HEK293 (cell line): ENCODE measurements around the gene FMO1.

Experiments used
- CTCF ChIP-seq: fragments of 450-650 bp; formaldehyde crosslinking; IDR thresholded peaks from 2 replicates; pipeline ENCODE4 v1.5.1; 2016; ENCODE audit warnings: missing biosample characterization, missing genetic modification characterization
- MZF1 ChIP-seq: fragments of 450-650 bp; formaldehyde crosslinking; IDR thresholded peaks from 2 replicates; pipeline ENCODE4 v1.5.1; 2017; ENCODE audit warnings: missing biosample characterization, missing genetic modification characterization, borderline replicate concordance
- ZBTB20 ChIP-seq: fragments of 450-650 bp; formaldehyde crosslinking; IDR thresholded peaks from 2 replicates; pipeline ENCODE4 v1.5.1; 2016; ENCODE audit warnings: missing biosample characterization, missing genetic modification characterization
- ZBTB48 ChIP-seq: fragments of 450-650 bp; formaldehyde crosslinking; IDR thresholded peaks from 2 replicates; pipeline ENCODE4 v1.5.1; 2016; ENCODE audit warnings: missing biosample characterization, missing genetic modification characterization
- ZFHX2 ChIP-seq: fragments of 450-650 bp; formaldehyde crosslinking; conservative IDR thresholded peaks from 2 replicates; pipeline ENCODE4 v1.5.1; 2016; ENCODE audit warnings: missing biosample characterization, missing genetic modification characterization
- ZFP3 ChIP-seq: fragments of 450-650 bp; formaldehyde crosslinking; IDR thresholded peaks from 2 replicates; pipeline ENCODE4 v1.5.1; 2016; ENCODE audit warnings: low read depth, missing biosample characterization, missing genetic modification characterization
- ZNF138 ChIP-seq: fragments of 450-650 bp; formaldehyde crosslinking; IDR thresholded peaks from 2 replicates; pipeline ENCODE4 v1.5.1; 2016; ENCODE audit warnings: missing biosample characterization, missing genetic modification characterization, borderline replicate concordance
- ZNF223 ChIP-seq: fragments of 450-650 bp; formaldehyde crosslinking; IDR thresholded peaks from 2 replicates; pipeline ENCODE4 v1.5.1; 2016; ENCODE audit warnings: missing biosample characterization, missing genetic modification characterization
- ZNF560 ChIP-seq: fragments of 450-650 bp; formaldehyde crosslinking; IDR thresholded peaks from 2 replicates; pipeline ENCODE4 v1.5.1; 2017; ENCODE audit warnings: missing biosample characterization, missing genetic modification characterization, borderline replicate concordance
- TF ChIP-seq, protein P1 (sequence below): fragments of 450-650 bp; formaldehyde crosslinking; IDR thresholded peaks from 2 replicates; pipeline ENCODE4 v1.5.1; 2016; ENCODE audit warnings: missing biosample characterization, missing genetic modification characterization

- TF ChIP-seq CTCF (tag by site-specific recombination), result no peak
- TF ChIP-seq ZNF138 (tag by site-specific recombination), result no peak
- no peak for TF ChIP-seq ZFP3
- no peak for TF ChIP-seq ZNF223
- TF ChIP-seq ZBTB20, result no peak
- no peak for TF ChIP-seq MZF1 (tag by site-specific recombination)
- no peak for TF ChIP-seq ZFHX2 (tag by site-specific recombination)
- no peak for TF ChIP-seq ZNF560 (tag by site-specific recombination)
- TF ChIP-seq, protein P1, sequence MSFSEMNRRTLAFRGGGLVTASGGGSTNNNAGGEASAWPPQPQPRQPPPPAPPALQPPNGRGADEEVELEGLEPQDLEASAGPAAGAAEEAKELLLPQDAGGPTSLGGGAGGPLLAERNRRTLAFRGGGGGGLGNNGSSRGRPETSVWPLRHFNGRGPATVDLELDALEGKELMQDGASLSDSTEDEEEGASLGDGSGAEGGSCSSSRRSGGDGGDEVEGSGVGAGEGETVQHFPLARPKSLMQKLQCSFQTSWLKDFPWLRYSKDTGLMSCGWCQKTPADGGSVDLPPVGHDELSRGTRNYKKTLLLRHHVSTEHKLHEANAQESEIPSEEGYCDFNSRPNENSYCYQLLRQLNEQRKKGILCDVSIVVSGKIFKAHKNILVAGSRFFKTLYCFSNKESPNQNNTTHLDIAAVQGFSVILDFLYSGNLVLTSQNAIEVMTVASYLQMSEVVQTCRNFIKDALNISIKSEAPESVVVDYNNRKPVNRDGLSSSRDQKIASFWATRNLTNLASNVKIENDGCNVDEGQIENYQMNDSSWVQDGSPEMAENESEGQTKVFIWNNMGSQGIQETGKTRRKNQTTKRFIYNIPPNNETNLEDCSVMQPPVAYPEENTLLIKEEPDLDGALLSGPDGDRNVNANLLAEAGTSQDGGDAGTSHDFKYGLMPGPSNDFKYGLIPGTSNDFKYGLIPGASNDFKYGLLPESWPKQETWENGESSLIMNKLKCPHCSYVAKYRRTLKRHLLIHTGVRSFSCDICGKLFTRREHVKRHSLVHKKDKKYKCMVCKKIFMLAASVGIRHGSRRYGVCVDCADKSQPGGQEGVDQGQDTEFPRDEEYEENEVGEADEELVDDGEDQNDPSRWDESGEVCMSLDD (tag by site-specific recombination), result no peak
- TF ChIP-seq ZBTB48, result no peak
Observed at GRCh38 chr1:171279234-171279633, 30.9 kb downstream of the FMO1 start.
